HG02642 (cell line): Measurements from ENCODE around the gene PLAAT2.
"Not testable (repeated sequence)": the region's sequence is repeated elsewhere in the genome, so short reads cannot be mapped to it uniquely, and the experiment has no call there.

Experiments used
- ATAC-seq: cut with Tn5 transposase; IDR thresholded peaks from one replicate; pipeline ENCODE4 v1.9.1; 2021; ENCODE audit warnings: mild to moderate bottlenecking; ENCODE audit not compliant: unreplicated experiment, poor library complexity

PLAAT2 gene

DNA sequence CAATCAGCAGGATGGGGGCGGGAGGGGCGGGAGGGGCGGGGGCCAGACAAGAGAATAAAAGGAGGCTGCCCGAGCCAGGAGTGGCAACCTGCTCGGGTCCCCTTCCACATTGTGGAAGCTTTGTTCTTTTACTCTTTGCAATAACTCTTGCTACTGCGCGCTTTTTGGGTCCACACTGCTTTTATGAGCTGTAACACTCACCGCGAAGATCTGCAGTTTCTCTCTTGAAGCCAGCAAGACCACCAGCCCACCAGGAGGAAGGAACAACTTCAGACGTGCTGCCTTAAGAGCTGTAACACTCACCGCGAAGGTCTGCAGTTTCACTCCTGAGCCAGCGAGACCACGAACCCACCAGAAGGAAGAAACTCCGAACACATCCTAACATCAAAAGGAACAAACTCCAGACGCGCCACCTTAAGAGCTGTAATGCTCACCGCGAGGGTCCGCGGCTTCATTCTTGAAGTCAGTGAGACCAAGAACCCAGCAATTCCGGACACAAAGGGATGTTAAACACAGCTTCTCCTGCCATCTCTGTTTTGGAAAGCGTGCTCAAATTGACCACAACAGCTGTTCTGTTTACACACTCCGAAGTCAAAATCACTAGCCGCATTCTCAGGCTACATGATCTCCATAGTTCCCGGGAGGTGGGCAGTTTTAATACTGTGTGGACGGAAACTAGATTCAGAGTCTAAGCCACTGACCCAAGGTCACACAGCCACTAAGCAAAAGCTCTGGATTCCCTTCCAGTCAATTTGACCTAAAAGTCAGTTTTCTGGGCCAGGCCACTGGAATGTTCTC is 11.9 kb downstream of the PLAAT2 start:
- ATAC-seq = no peak

DNA sequence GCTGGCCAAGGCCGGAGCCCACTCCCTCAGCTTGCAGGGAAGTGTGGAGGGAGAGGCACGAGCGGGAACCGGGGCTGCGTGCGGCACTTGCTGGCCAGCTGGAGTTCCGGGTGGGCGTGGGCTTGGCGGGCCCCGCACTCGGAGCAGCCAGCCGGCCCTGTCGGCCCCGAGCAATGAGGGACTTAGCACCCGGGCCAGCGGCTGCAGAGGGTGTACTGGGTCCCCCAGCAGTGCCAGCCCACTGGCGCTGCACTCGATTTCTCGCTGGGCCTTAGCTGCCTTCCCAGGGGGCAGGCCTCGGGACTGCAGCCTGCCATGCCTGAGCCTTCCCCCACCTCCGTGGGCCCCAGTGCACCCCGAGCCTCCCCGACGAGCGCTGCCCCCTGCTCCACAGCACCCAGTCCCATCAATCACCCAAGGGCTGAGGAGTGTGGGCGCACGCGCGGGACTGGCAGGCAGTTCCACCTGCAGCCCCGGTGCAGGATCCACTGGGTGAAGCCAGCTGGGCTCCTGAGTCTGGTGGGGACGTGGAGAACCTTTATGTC is 13.0 kb downstream of the PLAAT2 start:
- ATAC-seq = not testable (repeated sequence)

DNA sequence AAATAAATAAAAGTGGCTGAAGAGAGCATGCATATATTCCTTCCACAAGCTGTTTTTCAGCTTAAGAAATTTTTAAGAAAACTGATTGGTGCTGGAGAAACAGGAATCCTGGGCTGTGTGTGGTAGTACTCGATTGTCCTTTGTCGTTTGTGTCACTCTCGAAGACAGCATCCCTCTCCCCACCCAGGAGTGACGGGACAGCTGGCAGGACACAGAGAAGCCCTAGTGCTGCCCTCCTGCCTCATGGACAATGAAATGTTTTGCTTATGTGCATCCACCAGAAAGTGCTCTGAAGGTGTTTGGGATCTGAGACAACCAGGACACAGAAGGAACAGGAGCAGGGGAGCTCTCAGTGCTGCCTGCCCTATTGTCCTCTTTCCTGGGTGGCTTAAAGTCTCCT is 13.8 kb downstream of the PLAAT2 start:
- ATAC-seq = no peak

DNA sequence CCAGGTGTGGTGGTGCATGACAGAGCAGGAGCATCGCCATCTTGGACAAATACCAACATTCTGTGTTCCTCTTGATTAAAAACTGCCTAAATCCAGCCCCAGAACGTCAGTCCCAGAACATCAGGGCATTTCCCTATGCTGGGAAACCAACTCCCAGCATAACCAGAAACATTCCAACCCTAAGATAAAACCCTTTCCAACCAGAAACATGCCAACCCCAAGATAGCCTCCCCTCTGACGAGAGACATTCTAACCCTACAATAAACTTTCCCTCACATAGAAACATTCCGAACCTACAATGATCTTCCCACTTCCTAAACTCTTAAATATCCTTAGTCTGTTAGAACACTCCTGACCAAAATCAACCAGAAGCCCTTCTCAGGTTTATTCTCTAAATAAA is 15.0 kb downstream of the PLAAT2 start:
- ATAC-seq = no peak

DNA sequence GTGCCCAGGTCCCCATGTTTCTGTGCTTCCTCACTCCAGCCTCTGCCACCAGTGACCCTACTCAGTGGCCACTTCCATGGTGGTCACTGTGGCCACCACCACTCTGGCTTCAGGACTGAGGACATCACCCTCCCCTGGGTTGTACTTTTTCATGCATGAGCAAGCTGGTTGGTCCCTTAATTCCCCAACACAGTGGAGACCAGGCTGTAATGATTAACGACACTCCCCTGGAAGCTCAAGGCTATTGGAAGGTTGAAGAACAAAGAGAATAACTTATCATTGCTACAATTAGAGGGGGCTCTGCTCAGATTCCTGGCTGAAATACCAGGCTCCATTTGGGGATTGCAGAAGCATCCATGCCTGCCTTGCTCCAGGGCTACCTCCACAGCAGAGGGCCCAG is 16.1 kb downstream of the PLAAT2 start:
- no peak for ATAC-seq

DNA sequence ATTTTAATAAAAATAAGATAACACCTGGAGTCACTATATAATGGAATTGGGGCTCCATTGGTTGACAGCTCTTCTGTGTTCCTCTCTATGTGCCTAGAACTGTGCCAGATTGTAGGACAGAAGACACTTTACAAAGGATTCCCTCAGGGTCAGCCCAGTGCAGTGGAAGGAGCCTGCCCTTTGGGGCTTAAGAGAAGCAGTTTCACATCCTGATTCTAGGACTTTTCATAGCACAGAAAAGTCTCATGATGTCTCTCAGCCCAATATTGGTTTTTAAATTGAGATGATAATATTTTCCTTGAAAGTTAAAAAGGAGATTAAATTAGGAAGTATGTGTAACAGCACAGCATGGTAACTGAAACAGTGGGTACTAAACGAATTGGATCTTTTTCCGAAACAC is 19.5 kb downstream of the PLAAT2 start:
- ATAC-seq = no peak

DNA sequence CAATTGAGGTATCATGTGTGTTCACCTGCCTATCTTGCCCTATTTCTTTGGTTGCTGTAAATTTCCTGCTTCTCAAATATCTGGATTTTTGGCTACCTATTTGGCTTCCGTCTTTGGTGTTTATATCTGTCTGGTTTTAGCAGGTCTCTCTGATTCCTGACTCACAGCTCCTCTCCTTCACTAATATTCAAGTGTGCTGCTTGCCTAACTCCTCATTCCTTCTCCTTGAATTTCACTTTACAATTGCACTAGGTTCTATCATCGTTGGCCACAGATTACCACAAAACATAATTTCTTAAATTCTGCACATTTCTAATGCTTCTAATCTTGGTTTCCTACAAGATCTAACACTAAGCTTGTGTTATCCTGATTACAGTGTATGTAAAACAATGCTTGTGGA is 20.7 kb downstream of the PLAAT2 start:
- not testable (repeated sequence) for ATAC-seq

DNA sequence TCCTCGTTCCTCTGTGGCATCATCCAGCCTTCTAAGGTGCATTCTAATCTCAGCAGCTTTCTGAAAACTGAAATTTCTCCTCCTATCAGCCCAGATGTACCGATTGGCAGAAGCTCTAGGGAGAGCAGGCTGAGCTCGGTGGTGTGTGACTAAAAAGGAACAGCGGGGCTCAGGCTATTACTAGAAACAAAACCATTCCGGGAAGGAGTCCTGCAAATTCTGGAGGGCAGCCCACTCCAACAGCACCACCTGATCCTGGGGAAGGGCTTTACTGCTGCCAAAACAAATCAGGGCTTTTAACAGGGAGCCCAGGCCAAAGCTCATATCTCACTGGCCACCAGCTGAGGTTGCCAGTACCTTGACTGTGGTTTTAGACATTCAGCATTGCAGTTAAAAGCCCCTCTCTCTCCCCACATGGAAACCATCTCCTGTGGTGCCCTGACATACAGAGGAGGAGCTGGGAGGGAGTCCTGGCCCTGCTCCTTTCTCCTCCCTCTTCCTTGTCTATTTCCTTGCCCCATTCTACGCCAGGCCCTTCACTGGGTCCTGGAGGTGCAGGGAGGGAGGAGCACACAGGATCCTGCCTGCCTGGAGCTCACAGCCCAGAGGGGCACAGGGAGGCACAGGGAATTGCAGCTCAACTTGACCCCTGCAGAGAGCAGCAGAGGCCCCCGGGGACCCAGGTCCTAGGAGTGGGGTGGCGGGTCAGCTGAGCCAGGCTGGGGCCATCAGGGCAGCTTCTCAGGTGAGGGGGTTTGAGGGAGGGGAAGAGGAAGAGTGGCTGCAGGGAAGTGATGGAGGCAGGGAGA is 25.7 kb downstream of the PLAAT2 start:
- no peak for ATAC-seq

DNA sequence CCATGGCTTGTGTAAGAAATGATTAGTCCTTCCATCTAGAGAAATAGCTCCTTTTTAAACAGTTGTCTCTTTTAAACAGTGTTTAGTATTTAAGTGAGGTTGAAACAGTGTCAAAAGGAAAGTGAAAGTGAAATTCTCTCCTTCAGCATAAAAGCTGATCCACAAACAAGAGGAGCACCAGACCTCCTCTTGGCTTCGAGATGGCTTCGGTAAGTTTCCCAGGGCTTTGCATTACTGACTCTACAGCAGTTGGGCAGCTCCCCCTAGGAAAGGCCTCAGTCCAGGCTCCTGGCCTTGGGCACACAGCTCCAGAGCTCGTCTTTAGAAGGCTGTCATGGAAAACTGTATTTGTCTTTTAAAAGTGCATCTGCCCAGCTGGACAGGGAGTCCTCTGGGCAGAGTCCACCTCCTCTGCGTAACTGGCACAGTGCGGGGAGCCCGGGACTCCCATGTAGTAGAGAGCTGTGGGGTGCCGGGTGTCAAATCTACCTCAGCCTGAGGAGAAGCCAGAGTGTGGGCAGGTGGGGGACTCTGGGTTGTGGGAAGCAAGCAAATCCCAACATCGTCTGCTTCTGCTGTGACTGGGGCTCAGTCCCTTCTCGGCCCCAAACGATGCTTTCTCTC is 26.4 kb downstream of the PLAAT2 start, which contains the start of gene PLAAT4:
Gene PLAAT4 (plus strand): TSS at position 140 of the 624 bp plus-strand sequence. CDS start 61 bp downstream, at position 201.
- no peak for ATAC-seq

DNA sequence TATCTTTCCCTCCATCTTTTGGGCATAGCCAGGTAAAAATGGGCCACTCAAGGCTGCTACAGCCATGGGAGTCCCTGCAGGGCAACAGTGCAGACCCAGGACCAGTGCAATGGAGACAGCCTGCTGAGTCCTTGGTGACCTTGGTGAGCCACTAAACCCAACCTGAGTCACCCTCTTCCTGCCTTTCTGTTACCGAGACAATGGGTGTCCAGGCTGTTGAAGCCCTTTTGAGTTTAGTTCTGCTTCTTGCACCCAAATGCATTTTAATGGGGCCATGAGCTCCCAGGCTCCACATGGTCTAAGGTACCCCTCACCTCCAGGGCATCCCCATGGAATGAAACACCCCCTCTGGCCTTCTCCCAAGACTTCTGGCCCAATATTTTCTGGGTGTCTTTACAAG is 27.4 kb downstream of the PLAAT2 start:
- ATAC-seq = no peak

DNA sequence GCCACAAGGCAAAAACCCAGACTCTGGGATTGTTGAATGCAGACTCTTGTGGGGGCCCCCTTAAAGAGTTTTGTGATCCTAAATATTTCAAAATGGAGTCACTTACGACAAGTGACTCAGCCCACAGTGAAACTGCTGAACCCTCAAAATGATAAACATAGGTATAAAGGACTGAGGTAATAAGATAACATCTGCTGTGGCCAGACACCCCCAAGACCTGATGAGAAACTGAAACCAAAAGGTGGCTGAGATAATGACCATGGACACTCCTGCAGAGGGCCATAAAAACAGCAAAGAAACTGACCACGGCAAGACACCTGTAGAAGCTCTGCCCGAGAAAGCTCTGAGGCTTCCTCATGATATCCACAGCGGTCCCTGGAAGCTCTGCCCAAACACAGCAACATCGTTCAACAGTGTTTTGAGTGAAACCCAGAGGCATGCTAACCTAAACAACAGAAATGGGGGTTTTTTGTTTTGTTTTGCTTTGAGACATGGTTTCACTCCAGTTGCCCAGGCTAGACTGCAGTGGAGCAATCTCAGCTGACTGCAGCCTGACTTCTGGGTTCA is 28.2 kb downstream of the PLAAT2 start:
- peak; percentile 46 for ATAC-seq

DNA sequence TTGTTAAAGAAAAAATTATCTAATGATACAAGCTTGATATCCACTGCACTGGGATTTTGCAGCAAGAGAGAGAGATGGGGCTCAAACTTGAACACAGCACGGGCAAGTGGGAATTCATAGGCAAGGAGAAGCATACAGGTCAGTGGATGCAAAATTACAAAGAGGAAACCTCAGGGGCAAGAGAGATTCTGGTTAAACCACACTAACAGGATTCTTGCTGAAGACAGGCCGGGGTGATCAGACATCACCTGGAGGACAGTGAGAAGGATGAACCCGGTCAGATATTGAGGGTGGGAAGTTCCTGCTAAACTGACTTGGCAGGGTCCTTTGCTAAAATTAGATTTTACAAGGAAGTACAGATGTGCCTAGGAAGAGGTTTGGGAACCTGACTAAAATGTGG is 29.1 kb downstream of the PLAAT2 start:
- ATAC-seq = no peak

DNA sequence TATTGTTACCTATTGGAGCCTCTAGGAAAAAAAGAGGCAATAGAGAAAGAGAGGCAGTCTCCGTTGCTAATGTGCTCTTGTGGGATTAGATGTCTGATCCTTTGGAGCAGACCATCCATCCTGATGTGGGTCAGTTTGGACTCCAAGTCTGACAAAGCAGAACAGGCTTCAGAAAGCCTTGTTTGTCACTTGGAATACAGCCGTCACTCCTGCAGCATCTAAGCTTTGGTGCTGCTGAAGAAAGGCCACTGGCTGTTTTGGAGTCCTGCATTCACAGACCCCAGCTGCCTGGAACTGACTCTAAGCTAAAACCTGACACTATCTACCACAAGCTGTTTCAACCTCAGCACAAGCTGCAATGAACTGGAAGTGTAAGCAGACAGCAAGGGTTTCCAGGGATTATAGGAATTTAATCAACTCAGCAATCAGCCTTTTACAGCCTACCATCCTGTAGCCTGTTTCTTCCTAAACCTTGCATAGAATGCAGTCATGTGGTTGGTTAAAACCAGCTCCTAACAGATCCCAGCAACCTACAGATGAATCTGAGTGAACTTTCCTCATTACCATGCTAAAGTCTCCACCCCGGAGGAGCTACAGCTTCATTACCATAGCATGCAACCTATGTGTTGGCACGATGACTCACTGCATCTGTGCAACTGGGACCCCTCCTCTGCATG is 30.2 kb downstream of the PLAAT2 start:
- no peak for ATAC-seq

DNA sequence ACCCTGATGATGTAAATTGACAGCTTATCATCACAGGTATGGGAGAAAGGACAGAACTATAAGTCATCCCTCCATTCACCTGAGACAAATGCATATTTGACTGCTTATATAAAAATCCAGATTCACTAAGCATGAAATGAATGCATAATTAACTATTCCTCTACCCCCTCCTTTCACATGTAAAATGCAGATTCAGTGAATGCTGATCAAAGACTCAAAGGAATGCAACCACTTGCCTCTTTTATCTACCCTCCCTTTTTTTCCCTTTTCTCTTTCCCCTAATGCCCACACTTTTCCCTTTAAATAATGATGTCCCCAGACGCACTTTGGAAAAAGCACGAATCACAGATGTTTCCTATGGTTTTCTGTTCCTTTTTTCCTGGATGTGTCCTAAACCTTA is 31.1 kb downstream of the PLAAT2 start:
- ATAC-seq = no peak

DNA sequence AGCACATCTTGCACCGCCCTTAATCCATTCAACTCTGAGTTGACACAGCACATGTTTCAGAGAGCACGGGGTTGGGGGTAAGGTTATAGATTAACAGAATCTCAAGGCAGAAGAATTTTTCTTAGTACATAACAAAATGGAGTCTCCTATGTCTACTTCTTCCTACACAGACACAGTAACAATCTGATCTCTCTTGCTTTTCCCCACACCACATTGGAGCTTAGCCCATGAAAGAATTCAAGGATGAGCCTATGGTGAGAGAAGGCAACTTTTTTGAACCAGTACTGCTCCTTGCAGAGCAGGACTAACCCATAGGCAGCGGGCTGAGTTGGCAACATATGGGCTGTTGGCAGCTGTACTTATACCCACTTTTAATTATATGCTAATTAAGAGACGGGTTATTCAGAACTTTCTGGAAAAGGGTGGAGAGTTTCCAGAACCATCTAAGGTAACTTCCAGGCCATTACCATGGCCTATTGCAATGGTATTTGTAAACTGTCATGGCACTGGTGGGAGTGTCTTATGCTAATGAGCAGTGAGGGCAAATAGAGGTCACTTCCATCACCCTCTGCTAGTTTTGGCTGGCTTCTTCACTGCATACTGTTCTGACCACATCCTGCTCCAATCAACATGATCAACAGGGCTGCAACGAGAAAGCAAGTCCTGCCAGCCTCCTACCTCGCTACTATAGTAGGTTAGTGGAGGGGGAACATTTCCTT is 31.9 kb downstream of the PLAAT2 start:
- peak; percentile 70 for ATAC-seq

DNA sequence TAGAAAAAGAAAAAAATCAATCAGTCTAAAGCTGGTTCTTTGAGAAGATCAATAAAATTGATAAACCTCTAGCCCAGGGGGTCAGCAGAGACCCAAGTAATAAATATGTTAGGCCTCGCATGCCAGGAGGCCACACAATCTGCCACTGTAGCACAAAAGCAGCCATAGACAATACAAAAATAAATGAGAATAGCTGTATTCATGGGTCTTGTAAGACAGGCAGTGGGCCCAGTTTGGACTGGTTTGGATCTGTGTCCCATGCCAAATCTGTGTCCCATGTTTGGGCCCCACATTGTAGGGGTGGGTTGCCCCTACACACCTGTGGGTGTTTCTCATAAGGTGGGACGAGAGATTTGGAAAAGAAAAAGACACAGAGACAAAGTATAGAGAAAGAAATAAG is 33.2 kb downstream of the PLAAT2 start:
- ATAC-seq = no peak

DNA sequence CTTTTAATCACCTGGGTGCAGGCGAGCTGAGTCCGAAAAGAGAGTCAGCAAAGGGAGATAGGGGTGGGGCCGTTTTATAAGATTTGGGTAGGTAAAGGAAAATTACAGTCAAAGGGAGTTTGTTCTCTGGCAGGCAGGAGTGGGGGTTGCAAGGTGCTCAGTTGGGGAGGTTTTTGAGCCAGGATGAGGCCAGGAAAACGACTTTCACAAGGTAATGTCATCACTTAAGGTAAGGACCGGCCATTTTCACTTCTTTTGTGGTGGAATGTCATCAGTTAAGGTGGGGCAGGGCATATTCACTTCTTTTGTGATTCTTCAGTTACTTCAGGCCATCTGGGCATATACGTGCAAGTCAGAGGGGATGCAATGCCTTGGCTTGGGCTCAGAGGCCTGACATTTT is 33.8 kb downstream of the PLAAT2 start:
- ATAC-seq = not testable (repeated sequence)

DNA sequence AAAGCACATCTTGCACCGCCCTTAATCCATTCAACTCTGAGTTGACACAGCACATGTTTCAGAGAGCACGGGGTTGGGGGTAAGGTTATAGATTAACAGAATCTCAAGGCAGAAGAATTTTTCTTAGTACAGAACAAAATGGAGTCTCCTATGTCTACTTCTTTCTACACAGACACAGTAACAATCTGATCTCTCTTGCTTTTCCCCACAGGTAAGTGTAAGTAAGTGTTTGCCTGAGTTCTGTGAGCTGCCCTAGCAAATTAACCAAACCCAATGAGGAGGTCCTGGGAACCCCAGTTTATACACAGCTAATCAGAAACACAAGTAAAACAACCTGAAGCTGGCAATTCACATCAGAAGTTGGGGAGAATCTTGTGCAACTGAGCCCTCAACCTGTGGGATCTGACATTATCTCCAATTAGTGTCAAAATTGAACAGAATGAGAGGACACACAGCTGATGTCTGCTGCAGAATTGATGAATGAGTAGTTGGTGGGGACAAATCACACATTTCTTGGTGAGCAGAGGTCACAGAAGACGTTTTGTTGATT is 34.4 kb downstream of the PLAAT2 start:
- not testable (repeated sequence) for ATAC-seq

DNA sequence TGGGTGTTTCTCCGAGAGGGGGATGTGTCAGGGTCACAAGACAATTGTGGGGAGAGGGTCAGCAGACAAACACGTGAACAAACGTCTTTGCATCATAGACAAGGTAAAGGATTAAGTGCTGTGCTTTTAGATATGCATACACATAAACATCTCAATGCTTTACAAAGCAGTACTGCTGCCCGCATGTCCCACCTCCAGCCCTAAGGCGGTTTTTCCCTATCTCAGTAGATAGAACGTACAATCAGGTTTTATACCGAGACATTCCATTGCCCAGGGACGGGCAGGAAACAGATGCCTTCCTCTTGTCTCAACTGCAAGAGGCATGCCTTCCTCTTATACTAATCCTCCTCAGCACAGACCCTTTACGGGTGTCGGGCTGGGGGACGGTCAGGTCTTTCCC is 35.0 kb downstream of the PLAAT2 start:
- not testable (repeated sequence) for ATAC-seq
